ENCODE measurements around the gene EVPL.

The EVPL gene

DNA sequence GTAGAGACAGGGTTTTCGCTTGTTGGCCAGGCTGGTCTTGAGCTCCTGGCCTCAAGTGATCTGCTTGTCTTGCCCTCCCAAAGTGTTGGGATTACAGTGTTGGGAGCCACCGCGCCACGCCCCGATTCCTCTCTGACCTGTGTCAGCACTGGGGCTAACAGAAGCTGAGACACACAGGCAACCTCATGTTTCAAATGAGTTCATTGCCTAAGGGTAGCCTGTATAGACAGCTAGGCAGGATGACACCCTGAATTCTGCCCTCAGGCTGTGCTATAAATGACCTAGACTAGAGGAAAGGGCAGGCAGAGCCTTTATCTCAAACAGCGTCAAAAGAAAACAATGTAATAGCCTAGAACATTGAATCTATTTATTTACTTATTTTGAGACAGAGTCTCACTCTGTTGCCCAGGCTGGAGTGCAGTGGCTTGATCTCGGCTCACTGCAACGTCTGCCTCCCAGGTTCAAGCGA lies 28.7 kb downstream of the EVPL start:
- H3K4me3 ChIP-seq (ENCODE audit: low read depth, low read length), result no peak overlapping the region
- peaks cover 5% of the 10 kb centered on the region for H3K36me3 ChIP-seq

DNA sequence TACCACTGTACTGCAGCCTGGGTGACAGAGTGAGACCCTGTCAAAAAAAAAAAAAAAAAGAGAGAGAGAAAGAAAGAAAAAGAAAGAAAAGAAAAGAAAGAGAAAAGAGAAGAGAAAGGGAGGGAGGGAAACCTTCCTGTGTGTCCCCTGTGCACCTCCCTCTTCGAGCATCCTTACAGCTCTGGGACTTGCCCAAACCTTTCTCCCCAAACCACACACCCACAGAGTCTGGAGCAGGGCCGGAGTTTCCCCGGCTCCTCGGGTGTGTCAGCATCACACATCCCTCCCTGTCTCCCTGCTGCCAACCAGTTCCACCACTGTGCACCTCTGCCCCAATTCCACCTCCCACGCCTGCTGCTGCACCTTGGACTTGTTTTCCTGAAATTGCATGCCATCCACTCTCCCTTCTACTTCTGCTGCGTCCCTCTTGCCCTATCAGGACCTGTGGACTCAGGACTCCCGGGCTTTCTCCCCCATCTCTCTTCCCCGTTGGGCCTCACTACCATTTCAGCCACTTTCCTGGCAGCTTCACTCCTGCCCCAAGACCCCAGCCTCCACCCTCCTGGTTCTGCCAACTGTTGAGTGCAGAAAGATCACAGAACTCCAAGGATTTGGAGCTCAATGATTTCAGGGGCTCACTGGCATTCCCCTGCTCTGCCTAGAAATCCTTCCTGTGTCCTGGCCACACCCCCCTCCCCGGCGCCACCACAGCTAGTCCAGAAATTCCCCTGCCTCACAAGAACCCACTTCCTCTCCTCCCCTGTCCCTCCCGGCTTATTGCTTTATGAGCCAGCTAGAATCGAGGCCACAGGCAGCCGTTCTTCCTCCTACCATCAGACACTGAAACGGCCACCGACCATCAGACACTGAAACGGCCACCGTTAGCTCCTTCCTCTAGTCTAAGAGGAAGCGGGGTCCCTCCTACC lies 30.2 kb downstream of the EVPL start:
- DNase-seq, result no peak

More for the DNA sequence above, 28.7 kb downstream of the EVPL start:
- DNase-seq, result no peak
- Histone ChIP-seq H3K4me1 (no peaks in the 10 kb centered on the region), H3K27me3 (no peaks in the 10 kb centered on the region), H3K9me3 (no peaks in the 10 kb centered on the region)
- TF ChIP-seq, protein P1, sequence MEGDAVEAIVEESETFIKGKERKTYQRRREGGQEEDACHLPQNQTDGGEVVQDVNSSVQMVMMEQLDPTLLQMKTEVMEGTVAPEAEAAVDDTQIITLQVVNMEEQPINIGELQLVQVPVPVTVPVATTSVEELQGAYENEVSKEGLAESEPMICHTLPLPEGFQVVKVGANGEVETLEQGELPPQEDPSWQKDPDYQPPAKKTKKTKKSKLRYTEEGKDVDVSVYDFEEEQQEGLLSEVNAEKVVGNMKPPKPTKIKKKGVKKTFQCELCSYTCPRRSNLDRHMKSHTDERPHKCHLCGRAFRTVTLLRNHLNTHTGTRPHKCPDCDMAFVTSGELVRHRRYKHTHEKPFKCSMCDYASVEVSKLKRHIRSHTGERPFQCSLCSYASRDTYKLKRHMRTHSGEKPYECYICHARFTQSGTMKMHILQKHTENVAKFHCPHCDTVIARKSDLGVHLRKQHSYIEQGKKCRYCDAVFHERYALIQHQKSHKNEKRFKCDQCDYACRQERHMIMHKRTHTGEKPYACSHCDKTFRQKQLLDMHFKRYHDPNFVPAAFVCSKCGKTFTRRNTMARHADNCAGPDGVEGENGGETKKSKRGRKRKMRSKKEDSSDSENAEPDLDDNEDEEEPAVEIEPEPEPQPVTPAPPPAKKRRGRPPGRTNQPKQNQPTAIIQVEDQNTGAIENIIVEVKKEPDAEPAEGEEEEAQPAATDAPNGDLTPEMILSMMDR (IDR thresholded peaks at IDR 0.05; ENCODE audit: low read depth, low read length), result no peak

DNA sequence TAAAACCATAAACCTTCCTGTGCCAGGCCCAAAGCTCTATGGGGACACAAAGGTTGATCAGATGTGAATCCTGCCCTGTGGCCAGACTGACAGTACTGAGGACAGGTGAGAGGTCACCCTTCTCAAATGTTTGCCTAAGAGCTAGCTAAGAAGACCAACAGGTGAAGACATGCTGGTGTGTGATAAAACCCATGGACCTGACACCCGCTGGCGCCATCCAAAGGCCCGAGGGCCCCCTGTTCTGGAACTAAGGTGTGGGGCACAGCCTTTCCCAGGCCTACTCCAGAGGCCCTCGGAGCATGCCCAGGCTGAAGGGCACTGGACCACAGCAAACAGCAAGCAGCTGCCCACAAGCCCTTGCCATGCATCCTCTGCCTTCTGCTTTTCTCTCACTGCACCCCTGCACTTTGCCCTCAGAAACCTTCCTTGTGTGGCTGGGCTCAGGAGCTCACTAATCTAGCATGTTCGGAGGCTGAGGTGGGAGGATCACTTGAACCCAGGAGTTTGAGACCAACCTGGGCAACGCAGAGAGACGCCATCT lies 31.7 kb downstream of the EVPL start:
- H3K4me1 ChIP-seq, result no peaks in the 10 kb centered on the region
- TF ChIP-seq, protein P1 (IDR thresholded peaks at IDR 0.05; ENCODE audit: low read depth, low read length), result no peak
- no peak for DNase-seq
- no peak overlapping the region for H3K4me3 ChIP-seq (ENCODE audit: low read depth, low read length)
- H3K36me3 ChIP-seq, result peaks cover 11% of the 10 kb centered on the region
- H3K27me3 ChIP-seq, result no peaks in the 10 kb centered on the region
- H3K9me3 ChIP-seq, result no peaks in the 10 kb centered on the region

More for the DNA sequence above, 30.2 kb downstream of the EVPL start:
- Histone ChIP-seq H3K4me1 (no peaks in the 10 kb centered on the region), H3K27me3 (no peaks in the 10 kb centered on the region), H3K9me3 (no peaks in the 10 kb centered on the region), H3K4me3 (ENCODE audit: low read depth, low read length) (no peak overlapping the region), H3K36me3 (peaks cover 5% of the 10 kb centered on the region)
- TF ChIP-seq, protein P1 (IDR thresholded peaks at IDR 0.05; ENCODE audit: low read depth, low read length), result no peak

DNA sequence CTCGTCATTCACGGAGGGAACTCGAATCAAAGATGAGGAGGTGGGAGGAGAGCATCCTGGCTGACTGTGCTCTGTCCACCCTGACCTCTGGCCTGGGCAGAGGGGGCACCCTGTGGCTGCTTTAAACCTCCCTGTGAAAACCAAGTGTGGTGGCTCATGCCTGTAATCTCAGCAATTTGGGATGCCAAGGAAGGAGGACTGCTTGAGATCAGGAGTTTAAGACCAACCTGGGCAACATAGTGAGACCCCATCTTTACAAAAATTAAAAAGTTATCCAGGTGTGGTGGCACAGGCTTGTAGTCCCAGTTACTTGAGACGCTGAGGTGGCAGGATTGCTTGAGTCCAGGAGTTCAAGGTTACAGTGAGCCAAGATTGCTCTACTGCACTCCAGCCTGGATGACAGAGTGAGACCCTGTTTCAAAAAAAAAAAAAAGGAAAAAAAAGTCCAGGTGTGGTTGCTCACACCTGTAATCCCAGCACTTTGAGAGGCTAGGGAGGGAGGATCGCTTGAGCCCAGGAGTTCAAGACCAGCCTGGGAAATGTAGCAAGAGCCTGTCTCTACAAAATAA lies 32.2 kb downstream of the EVPL start:
- H3K36me3 ChIP-seq, result peaks cover 11% of the 10 kb centered on the region
- H3K4me1 ChIP-seq, result no peaks in the 10 kb centered on the region
- no peak overlapping the region for H3K4me3 ChIP-seq (ENCODE audit: low read depth, low read length)
- H3K9me3 ChIP-seq, result no peaks in the 10 kb centered on the region
- DNase-seq, result no peak
- TF ChIP-seq, protein P1 (IDR thresholded peaks at IDR 0.05; ENCODE audit: low read depth, low read length), result no peak
- no peaks in the 10 kb centered on the region for H3K27me3 ChIP-seq

DNA sequence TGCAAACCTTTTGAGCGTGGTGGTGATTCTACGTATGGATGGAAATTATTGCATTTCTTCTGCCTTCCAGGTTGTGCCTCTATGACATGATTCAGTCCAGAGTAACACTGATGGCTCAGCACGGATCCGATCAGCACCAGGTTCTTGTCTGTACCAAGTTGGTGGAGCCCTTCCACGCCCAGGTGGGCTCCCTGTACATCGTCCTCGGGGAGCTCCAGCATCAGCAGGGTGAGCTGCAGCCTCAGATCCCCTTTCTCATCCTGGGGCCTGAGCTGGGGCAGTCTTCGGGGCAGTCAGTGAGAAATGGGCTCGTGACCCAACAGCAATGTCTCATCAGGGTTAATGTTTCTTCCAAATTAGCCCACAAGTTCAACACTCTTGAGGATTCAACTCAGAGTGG lies 35.7 kb downstream of the EVPL start:
- Histone ChIP-seq H3K4me3 (ENCODE audit: low read depth, low read length) (no peak overlapping the region), H3K36me3 (peaks cover 13% of the 10 kb centered on the region), H3K4me1 (no peaks in the 10 kb centered on the region), H3K9me3 (no peaks in the 10 kb centered on the region), H3K27me3 (no peaks in the 10 kb centered on the region)
- TF ChIP-seq, protein P1 (IDR thresholded peaks at IDR 0.05; ENCODE audit: low read depth, low read length), result no peak
- DNase-seq, result no peak

Data from BE2C (cell line).